Activated effector memory CD4-positive, alpha-beta T cell treated with anti-CD3 and anti-CD28 coated beads, Interleukin-2, amount 50 U/mL, for 16 hours (primary cell): ENCODE data around the gene VEZF1.
A peak's percentile ranks its signal among the peaks of the same experiment; 100 is the strongest.

Experiments
- DNase-seq: peaks from one replicate; pipeline ENCODE4 v3.0.0-alpha.2; 2020

VEZF1 gene, protein sequence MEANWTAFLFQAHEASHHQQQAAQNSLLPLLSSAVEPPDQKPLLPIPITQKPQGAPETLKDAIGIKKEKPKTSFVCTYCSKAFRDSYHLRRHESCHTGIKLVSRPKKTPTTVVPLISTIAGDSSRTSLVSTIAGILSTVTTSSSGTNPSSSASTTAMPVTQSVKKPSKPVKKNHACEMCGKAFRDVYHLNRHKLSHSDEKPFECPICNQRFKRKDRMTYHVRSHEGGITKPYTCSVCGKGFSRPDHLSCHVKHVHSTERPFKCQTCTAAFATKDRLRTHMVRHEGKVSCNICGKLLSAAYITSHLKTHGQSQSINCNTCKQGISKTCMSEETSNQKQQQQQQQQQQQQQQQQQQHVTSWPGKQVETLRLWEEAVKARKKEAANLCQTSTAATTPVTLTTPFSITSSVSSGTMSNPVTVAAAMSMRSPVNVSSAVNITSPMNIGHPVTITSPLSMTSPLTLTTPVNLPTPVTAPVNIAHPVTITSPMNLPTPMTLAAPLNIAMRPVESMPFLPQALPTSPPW

GRCh38 chr17:57987581-57988300 lies at the start of gene VEZF1:
Gene VEZF1 (minus strand): TSS chr17:57988254. CDS start chr17:57988111, 143 bp downstream.
- peak; percentile 93 for DNase-seq

DNA sequence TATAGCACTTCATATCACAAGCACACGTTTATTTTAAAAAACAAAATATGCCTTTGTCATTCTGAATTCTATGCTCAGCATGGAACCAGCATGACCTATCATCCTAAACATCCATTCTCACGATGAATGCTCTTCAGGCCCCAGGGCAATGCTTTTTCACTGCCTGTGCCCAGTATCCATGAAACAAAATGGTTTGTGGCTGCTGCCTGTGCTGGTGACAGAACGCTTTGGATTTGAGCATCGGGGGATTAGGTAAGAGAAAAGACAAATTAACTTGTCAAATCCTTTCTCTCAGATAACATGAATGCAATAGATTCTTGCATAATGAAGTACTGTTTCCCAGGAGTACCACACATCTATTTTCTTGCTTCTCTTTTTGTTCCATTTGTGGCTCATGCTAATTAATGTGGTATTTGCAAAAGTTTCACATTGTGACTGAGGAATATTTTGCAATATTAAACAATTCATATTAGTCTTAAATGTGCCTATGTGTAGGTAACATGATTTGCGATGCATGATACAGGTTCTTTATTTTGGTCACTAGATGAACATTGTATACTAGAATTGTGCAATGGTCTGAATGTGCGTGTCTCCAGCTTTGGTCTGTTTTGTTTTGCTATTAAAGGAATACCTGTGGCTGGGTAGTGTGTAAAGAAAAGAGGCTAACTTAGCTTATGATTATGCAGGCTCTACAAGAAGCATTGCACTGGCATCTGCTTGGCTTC lies 44.8 kb upstream of the VEZF1 start:
- DNase-seq, result no peak

DNA sequence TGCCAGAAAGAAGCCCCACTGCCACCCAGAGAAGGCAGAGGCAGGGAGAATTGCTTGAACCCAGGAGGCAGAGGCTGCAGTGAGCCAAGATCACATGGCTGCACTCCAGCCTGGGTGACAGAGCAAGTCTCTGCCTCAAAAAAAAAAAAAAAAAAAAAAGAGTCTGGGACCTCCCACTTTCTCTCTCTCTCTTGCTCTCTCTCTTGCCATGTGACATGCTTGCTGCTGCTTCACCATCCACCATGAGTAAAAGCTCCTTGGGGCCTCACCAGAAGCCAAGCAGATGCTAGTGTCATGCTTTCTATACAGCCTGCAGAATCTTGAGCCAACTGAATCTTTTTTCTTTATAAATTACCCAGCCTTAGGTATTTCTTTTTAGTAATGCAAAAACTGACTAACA lies 40.5 kb upstream of the VEZF1 start:
- no peak for DNase-seq

DNA sequence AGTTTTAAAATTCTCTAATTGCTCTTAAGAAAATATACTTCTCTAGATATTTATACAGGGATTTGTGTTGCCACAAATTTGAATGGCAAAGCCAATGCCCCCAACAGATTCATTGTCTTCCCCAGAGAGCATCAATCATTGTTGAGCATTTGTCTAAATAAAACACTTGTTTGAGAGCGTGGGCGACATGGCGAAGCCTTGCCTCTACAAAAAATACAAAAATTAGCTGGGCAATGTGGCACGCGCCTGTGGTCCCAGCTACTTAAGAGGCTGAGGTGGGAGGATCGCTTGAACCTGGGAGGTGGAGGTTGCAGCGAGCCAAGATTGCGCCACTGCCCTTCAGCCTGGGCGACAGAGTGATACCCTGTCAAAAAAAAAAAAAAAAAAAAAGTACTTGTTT lies 32.3 kb upstream of the VEZF1 start:
- no peak for DNase-seq

- DNase-seq, result no peak
These were observed 31.5 kb upstream of the VEZF1 start for GRCh38 chr17:58019521-58019920.

- no peak for DNase-seq
These were observed 31.0 kb upstream of the VEZF1 start for GRCh38 chr17:58019039-58019438.

DNA sequence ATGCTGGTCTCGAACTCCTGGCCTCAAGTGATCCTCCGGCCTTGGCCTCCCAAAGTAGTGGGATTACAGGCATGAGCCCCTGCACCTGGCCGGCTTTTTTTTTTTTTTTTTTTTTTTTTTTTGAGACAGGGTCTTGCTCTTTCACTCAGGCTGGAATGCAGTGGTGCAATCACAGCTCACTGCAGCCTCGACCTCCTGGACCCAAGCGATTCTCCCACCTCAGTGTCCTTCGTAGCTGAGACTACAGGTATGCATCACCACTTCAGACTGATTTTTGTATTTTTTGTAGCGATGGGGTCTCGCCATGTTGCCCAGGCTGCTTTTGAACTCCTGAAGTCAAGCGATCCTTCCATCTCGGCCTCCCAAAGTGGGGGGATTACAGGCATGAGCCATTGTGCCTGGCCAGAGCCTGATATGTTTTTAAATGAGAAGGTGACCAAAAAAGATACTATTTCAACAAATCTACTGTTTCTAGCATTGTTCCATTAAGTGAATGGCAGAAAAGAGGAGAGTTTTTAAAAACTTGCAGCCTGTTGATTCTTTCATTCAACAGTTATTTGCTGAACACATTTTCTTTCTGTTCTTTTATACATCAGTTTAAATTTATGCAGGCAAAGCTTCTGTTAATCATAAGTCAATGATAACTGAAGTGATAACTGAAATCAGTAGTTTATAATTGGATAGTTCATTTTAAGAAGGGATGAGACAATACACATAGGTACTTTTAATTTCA lies 22.2 kb upstream of the VEZF1 start:
- no peak for DNase-seq

DNA sequence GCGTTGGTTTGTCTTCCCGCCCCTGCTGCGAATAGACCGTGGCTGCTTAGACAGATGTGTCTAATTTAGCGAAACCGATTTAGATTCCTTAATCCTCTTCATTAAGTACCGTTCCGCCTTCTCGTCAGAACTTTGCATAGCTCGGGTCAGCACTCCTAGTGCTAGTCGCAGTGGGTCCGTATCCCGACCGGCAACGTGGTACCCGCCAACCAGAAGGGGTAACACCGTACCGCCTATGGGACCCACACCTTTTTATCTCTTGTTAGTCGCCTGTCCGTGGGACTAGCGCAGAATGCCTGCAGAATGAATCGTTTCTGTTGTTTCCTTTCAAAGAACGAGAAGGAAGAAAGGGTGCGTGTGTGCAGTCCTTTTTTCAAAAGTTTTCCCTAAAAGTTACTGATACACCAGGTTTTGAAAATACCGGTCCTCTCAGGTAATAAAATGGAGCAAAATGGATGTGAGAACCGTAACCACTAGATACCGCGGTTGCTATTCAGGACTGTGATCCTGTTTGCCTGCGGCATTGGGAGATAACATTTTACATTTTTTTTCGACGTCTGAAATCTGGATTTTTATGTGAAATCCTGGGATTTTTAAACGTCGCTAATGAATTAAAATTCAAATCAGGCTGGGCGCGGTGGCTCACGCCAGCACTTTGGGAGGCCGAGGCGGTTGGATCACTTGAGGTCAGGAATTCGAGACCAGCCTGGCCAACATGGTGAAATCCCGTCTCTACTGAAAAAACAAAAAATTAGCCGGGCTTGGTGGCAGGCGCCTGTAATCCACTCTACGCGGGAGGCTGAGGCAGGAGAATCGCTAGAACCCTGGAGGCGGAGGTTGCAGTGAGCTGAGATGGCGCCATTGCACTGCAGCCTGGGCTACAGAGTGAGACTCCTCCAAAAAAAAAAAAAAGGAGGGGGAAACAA lies 20.0 kb upstream of the VEZF1 start:
- DNase-seq, result no peak

DNA sequence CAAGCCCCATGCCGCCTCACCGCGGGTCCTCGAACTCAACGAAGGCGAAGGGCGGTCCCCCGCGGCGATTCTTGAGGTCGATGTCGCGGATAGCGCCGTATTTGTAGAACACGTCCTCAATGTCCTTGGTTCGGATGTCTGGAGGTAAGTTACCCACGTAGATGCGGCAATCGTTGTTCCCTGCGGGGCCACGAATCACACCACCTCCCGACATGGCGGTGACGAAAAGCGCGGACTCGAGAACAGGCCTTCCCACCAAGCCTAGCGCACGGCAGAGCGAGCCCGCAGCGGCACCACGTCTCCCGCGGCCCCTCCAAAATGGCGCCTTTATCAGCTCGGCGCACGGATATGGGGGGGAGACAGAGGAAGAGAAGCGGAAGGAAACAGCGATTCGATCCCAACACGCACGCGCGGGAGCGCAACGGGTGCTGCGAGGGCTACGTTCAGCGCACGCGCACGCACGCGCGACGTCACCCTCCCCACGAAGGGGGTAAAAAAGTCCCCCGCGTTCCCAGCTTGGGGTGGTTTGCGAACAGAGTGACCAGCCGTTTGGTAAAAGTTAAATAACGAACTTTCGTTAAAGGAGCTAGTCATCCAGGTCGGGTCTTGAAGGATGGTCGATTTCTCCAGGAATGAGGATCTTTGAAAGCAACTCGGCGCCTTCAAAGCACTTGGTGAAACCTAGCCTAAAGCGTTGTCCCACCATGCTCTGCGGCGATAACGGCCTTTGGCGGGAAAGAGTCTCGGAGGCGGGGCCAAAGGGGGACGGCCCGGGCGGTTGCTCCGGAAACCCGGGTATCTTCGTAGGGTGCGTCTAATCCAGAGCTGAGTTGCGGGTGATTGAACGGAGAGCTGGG lies 19.1 kb upstream of the VEZF1 start, which contains the start of gene SRSF1:
TSS of gene SRSF1 (minus strand) at position 323 of the 857 bp plus-strand sequence. CDS start at position 214, 109 bp downstream.
- peak; percentile 99 for DNase-seq

GRCh38 chr17:58006560-58006923 lies 18.5 kb upstream of the VEZF1 start:
- peak; percentile 87 for DNase-seq

DNA sequence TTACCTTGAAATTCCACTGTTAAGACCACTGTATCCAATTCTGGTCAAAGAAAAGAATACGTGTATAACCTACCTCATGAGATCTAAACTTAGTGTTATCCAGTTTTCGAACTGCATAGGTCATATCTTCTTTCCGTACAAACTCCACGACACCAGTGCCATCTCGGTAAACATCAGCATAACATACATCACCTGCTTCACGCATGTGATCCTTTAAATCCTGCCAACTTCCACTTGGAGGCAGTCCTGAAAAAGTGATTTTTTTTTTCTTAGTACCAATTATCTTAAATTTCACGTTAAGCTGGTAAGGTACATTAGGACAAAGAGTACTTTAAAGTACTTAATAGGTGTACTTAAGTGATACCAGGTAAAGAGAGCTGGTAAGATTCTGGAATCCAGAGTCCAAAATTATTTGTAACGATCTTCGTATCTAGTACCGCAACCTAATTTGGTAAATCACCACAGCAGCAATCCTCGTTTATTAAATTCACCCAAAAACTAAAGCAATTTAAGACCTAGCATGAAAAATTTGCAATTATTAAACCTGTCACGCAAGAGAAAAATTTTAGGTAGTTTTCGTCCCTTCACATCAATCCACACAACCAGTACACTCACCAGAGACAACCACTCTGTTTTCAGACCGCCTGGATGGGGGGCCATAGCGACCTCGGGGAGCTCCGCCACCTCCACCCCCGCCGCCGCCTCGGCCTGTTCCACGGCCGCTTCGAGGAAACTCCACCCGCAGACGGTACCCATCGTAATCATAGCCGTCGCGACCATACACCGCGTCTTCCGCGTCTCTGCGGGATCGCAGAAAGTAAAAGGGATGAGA lies 17.9 kb upstream of the VEZF1 start:
- no peak for DNase-seq

GRCh38 chr17:58005031-58005727 lies 17.1 kb upstream of the VEZF1 start:
- no peak for DNase-seq

DNA sequence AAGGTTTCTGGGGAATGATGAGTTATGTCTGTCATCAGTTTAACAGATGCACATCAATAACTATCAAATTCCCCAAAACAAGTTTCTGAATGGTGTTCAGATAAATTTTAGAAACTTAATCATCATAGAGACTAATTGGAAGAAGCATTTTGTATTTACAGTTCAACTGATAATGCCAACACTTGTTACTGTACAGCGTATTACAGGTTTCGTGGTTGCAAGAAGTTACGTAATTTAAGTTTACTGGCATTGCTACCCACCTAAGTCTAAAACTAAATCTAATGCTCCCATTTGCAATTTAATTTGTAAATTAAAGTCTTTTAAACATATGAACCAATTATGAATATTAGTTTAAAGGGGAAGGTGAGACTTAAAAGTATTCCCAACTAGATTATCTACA lies 16.0 kb upstream of the VEZF1 start:
- DNase-seq, result no peak

- no peak for DNase-seq
These were observed 14.9 kb upstream of the VEZF1 start for GRCh38 chr17:58002973-58003372.

DNA sequence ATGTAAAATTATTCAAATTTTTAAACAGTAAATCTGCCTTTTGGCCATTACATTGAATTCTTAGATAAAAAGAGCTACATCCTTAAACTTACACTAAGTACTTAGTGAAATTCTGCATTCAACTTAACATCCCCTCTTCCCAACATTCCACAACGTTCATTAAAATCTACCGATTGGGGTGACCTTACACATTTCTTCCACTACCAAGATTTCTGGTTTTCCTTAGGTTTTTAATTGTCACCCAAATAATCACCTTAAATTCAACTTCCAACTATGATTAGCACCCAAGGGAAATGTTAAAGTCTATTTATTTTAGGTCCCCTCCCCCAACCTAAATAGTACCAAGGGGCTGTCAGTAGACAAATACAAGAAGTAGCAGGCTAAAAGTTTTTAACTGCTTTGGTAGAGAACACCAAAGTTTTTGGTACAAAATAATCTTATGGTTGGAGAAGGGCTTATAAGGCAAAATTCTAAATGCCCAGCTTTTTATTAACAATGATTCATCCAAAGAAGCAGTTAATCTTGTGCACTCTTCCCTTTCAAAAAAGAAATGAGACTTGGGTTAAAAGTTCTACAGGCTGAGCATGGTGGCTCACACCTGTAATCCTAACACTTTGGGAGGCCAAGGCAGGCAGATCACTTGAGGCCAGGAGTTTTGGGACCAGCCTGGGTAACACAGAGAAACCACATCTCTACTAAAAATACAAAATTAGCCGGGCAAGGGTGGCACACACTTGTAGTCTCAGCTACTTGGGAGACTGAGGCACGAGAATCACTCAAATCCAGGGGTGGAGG lies 14.3 kb upstream of the VEZF1 start:
- no peak for DNase-seq

- no peak for DNase-seq
These were observed 13.5 kb upstream of the VEZF1 start for GRCh38 chr17:58001461-58002124.

DNA sequence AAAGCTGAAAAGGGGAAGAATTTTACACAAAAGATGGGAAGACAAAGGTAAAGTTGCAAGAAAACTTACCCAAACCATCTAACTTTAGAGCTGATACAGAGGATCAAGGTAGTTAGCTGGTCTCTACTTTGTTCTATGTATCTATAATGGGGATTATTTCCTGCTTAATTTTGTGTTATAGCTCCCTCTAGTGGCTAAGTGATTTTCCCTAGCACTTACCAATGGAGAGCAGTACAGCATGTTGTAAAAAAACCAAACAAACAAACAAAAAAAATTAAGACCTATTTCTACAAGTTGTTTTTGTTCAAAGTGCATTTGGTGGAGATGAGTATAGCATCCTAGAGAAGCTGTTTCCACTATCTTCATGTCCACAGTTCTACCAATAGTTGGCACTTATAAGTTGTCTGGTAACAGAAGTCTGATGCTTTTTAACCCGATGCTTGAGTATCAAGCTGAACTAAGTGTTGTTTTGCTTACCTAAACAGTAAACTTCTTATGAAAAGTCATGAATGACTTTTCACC lies 11.5 kb upstream of the VEZF1 start:
- no peak for DNase-seq
